Liver (tissue), 9 donors: ENCODE results near the gene PCDHA3. TPM values are rescaled to one million over a fixed set of nuclear protein-coding genes. Genes with fewer than 3 reads are reported as not detected.

Experiments
- DNase-seq: peaks from one replicate; pipeline ENCODE4 v3.0.0-alpha.2; 2017; ENCODE audit warnings: low spot score
- H3K27ac ChIP-seq, 2 donors: one replicate each; pipeline ENCODE4 v1.7.0; 2013; ENCODE audit warnings: inconsistent platforms in 2 of 2, low read length in 2 of 2, control low read depth in 1 of 2, low read depth in 1 of 2, mild to moderate bottlenecking in 1 of 2
- H3K27me3 ChIP-seq, 4 donors: one replicate each; pipeline versions ENCODE4 v1.6.1 to v1.7.0; 2013; ENCODE audit warnings: low read length in 3 of 4, inconsistent platforms in 1 of 4, mild to moderate bottlenecking in 1 of 4, moderate library complexity in 1 of 4; ENCODE audit not compliant: control insufficient read depth in 4 of 4, insufficient read depth in 4 of 4
- H3K36me3 ChIP-seq, 4 donors: one replicate each; pipeline versions ENCODE4 v1.6.1 to v1.7.0; 2013; ENCODE audit warnings: low read length in 3 of 4, mild to moderate bottlenecking in 3 of 4, low read depth in 1 of 4, moderate library complexity in 1 of 4; ENCODE audit not compliant: control insufficient read depth in 4 of 4, insufficient read depth in 3 of 4
- H3K4me1 ChIP-seq, 4 donors: one replicate each; pipeline versions ENCODE4 v1.6.1 to v1.7.0; 2013; ENCODE audit warnings: low read length in 3 of 4, mild to moderate bottlenecking in 3 of 4, moderate library complexity in 1 of 4; ENCODE audit not compliant: control insufficient read depth in 4 of 4, insufficient read depth in 4 of 4
- H3K4me3 ChIP-seq, 3 donors: one replicate each; pipeline versions ENCODE4 v1.6.1 to v1.7.0; 2013; ENCODE audit warnings: low read length in 3 of 3, control low read depth in 1 of 3, low read depth in 1 of 3, mild to moderate bottlenecking in 1 of 3
- H3K9ac ChIP-seq, 2 donors: one replicate each; pipeline ENCODE4 v1.7.0; 2013; ENCODE audit warnings: low read length in 2 of 2, mild to moderate bottlenecking in 2 of 2, moderate library complexity in 2 of 2, control low read depth in 1 of 2, low read depth in 1 of 2
- H3K9me3 ChIP-seq, 4 donors: one replicate each; pipeline versions ENCODE4 v1.6.1 to v1.7.0; 2013; ENCODE audit warnings: low read length in 3 of 4; ENCODE audit not compliant: control insufficient read depth in 4 of 4
- EGR1 ChIP-seq, 2 donors: IDR thresholded peaks; 2 replicates each; pipeline ENCODE4 v1.6.1; 2016 to 2018; ENCODE audit warnings: antibody characterized with exemption in 2 of 2, low read depth in 2 of 2
- FOXA1 ChIP-seq: IDR thresholded peaks from 2 replicates; pipeline ENCODE4 v1.6.1; 2016; ENCODE audit warnings: antibody characterized with exemption
- FOXA2 ChIP-seq: IDR thresholded peaks from 2 replicates; pipeline ENCODE4 v1.6.1; 2016; ENCODE audit warnings: antibody characterized with exemption
- GABPA ChIP-seq, 2 donors: IDR thresholded peaks in 1 of 2; conservative IDR thresholded peaks in 1 of 2; 2 replicates each; pipeline ENCODE4 v1.6.1; 2016; ENCODE audit warnings: antibody characterized with exemption in 2 of 2, mild to moderate bottlenecking in 1 of 2, moderate library complexity in 1 of 2
- HNF4A ChIP-seq, 2 donors: conservative IDR thresholded peaks; 2 replicates each; pipeline ENCODE4 v1.6.1; 2016; ENCODE audit warnings: antibody characterized with exemption in 2 of 2, mild to moderate bottlenecking in 2 of 2
- HNF4G ChIP-seq: IDR thresholded peaks from 2 replicates; pipeline ENCODE4 v1.6.1; 2016; ENCODE audit warnings: antibody characterized with exemption
- JUND ChIP-seq, 2 donors: IDR thresholded peaks; 2 replicates each; pipeline ENCODE4 v1.6.1; 2016; ENCODE audit warnings: antibody characterized with exemption in 2 of 2
- NR2F2 ChIP-seq: IDR thresholded peaks from 2 replicates; pipeline ENCODE4 v1.6.1; 2016; ENCODE audit warnings: antibody characterized with exemption
- RAD21 ChIP-seq, 2 donors: IDR thresholded peaks; 2 replicates each; pipeline ENCODE4 v1.6.1; 2016; ENCODE audit warnings: antibody characterized with exemption in 2 of 2, mild to moderate bottlenecking in 2 of 2
- RXRA ChIP-seq, 2 donors: IDR thresholded peaks; 2 replicates each; pipeline ENCODE4 v1.6.1; 2017 to 2018; ENCODE audit warnings: antibody characterized with exemption in 2 of 2, mild to moderate bottlenecking in 1 of 2
- SP1 ChIP-seq: IDR thresholded peaks from 2 replicates; pipeline ENCODE4 v1.6.1; 2018; ENCODE audit warnings: antibody characterized with exemption, mild to moderate bottlenecking
- TAF1 ChIP-seq: conservative IDR thresholded peaks from 2 replicates; pipeline ENCODE4 v1.6.1; 2016; ENCODE audit warnings: antibody characterized with exemption, mild to moderate bottlenecking
- YY1 ChIP-seq: IDR thresholded peaks from 2 replicates; pipeline ENCODE4 v1.6.1; 2016; ENCODE audit warnings: antibody characterized with exemption, mild to moderate bottlenecking
- WGBS: extraction: QIAGEN DNeasy Blood & Tissue Kit; methylation state at CpG from one replicate; pipeline ENCODE4 v1.1.7; 2013; 5-methylcytosine and 5-hydroxymethylcytosine counted together
- polyA plus RNA-seq, 2 donors: library from polyadenylated mRNA; stranded (reverse) in 1 of 2; unstranded in 1 of 2; fragments of 200-250 nt in 1 of 2; fragments of >200 nt in 1 of 2; fragmentation: Nextera tagmentation in 1 of 2; extraction: Ambion mirVana in 1 of 2; gene quantifications; one replicate each; pipeline versions ENCODE4 v1.2.1 to v1.2.3, GENCODE V29; 2013 to 2015
- total RNA-seq, 2 donors: library from RNA; depleted of rRNA; stranded (reverse); fragments of >200 nt; gene quantifications; one replicate each; pipeline ENCODE4 v1.2.3, GENCODE V29; 2014
- TF ChIP-seq, protein P1 (sequence below): fragments of 150-350 bp; IDR thresholded peaks from 2 replicates; pipeline ENCODE4 v1.5.1; 2017; ENCODE audit warnings: improper control_type of control experiment, low read depth, low read length; ENCODE audit not compliant: missing input control
- TF ChIP-seq, protein P2 (sequence below): IDR thresholded peaks from 2 replicates; pipeline ENCODE4 v1.6.1; 2016; ENCODE audit warnings: antibody characterized with exemption
- TF ChIP-seq, protein P3 (sequence below): IDR thresholded peaks from 2 replicates; pipeline ENCODE4 v1.6.1; 2016; ENCODE audit warnings: antibody characterized with exemption
- TF ChIP-seq, protein P4 (sequence below): IDR thresholded peaks from 2 replicates; pipeline ENCODE4 v1.6.1; 2016; ENCODE audit warnings: antibody characterized with exemption
- donor health status: healthy.
- donor health status: healthy.
- donor health status: healthy.
- donor health status: healthy.
- donor health status: healthy.

PCDHA3 gene
- total and polyA plus RNA-seq, 4 donors = 0.05 TPM; not detected in 3

DNA sequence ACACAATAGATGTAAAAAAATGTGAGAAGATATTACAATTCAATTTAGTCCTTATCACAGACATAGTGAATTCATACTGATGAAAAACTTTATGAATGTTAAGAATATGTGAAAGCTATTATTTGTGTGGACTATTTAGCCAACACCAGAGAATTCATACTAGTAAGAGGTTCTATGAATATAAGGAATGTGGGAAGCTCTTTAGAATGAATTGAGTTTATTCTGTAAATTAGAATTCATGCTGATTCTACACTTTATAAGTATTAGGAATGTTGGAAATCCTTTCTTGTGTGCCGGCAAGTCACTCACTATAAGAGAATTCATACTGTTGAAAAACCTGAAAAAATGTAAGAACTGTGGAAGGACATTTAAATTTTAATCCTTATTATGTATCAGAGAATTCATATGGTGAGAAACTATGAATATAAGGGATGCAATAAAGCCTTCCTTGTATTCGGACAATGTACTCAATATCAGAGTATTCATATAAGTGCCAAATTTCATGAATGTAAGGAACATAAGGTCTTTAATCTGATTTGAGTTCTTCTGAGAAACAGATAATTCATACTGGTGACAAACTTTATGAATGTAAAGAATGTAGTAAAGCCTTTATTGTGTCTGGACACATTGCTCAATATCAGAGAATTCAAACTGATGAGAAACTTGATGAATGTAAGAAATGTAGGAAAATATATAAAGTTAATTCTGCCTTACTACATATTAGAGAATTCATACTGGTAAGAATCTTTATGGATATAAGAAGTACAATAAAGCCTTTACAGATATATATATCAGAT, 36.5 kb upstream of the PCDHA3 start:
- no peaks in the 10 kb centered on the region for H3K4me1 ChIP-seq
- no peak overlapping the region for H3K4me3 ChIP-seq
- H3K36me3 ChIP-seq = no peaks in the 10 kb centered on the region
- WGBS = 81% methylated on average over 2 of the region's 2 CpGs
- DNase-seq = no peak
- no peak overlapping the region for H3K9ac ChIP-seq
- H3K9me3 ChIP-seq = peaks cover 27 to 77% (median 47%) of the 10 kb centered on the region in 4 donors
- H3K27me3 ChIP-seq = no peaks in the 10 kb centered on the region
- H3K27ac ChIP-seq = no peak overlapping the region
- TF ChIP-seq RAD21 (IDR thresholded peaks at IDR 0.05) (no peak), HNF4A (conservative IDR thresholded peaks at IDR 0.05) (no peak)

DNA sequence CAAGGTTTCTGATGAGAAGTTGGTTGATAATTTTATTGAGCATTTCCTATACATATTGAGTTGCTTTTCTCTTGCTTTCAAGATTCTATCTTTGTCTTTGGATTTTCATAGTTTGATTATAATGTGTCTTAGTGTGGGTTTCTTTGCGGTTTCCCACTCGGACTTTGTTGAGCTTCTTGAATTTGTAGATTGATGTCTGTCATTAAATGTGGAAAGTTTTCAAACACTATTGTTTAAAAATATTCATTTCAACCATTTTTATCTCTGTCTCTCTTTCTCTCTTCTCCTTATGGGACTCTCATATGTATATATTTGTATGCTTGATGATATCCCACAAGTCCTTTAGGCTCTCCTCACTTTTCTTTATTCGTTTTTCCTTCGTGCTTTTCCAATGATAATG, 33.4 kb upstream of the PCDHA3 start:
- Histone ChIP-seq H3K9me3 (peaks cover 23 to 82% (median 46%) of the 10 kb centered on the region in 4 donors), H3K9ac (no peak overlapping the region), H3K4me1 (no peaks in the 10 kb centered on the region), H3K4me3 (no peak overlapping the region), H3K36me3 (no peaks in the 10 kb centered on the region), H3K27ac (no peak overlapping the region), H3K27me3 (no peaks in the 10 kb centered on the region)
- no peak for DNase-seq
- no peak for TF ChIP-seq RXRA (IDR thresholded peaks at IDR 0.05)
- TF ChIP-seq, protein P1, sequence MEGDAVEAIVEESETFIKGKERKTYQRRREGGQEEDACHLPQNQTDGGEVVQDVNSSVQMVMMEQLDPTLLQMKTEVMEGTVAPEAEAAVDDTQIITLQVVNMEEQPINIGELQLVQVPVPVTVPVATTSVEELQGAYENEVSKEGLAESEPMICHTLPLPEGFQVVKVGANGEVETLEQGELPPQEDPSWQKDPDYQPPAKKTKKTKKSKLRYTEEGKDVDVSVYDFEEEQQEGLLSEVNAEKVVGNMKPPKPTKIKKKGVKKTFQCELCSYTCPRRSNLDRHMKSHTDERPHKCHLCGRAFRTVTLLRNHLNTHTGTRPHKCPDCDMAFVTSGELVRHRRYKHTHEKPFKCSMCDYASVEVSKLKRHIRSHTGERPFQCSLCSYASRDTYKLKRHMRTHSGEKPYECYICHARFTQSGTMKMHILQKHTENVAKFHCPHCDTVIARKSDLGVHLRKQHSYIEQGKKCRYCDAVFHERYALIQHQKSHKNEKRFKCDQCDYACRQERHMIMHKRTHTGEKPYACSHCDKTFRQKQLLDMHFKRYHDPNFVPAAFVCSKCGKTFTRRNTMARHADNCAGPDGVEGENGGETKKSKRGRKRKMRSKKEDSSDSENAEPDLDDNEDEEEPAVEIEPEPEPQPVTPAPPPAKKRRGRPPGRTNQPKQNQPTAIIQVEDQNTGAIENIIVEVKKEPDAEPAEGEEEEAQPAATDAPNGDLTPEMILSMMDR = no peak
- TF ChIP-seq, protein P2, sequence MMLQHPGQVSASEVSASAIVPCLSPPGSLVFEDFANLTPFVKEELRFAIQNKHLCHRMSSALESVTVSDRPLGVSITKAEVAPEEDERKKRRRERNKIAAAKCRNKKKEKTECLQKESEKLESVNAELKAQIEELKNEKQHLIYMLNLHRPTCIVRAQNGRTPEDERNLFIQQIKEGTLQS = no peak
- WGBS = 81% methylated on average over 4 of the region's 4 CpGs

DNA sequence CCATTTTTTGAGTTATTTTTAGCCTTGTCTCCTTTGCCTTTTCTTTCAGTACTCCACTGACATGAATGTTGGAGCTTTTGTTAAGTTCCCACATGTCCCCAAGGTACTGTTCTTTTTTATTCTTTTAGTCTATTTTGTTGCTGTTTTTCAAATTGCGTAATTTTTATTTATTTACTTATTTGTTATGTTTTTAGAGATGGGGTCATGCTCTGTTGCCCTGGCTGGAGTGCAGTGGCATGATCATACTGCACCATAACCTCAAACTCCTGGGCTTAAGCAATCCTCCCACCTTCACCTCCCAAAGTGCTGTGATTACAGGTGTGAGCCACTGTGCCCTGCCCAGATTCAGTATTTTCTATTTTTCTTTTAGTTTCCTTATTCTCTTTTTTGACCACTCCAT, 20.3 kb upstream of the PCDHA3 start:
- no peak overlapping the region for H3K9ac ChIP-seq
- 83% methylated on average over 1 of the region's 1 CpG for WGBS
- DNase-seq = no peak
- no peaks in the 10 kb centered on the region for H3K36me3 ChIP-seq
- no peak overlapping the region for H3K27ac ChIP-seq
- no peaks in the 10 kb centered on the region for H3K27me3 ChIP-seq
- peaks cover 29 to 63% (median 41%) of the 10 kb centered on the region in 4 donors for H3K9me3 ChIP-seq
- no peaks in the 10 kb centered on the region for H3K4me1 ChIP-seq
- no peak overlapping the region for H3K4me3 ChIP-seq
- TF ChIP-seq RXRA (IDR thresholded peaks at IDR 0.05) (no peak), HNF4G (no peak), YY1 (no peak), EGR1 (IDR thresholded peaks at IDR 0.05; ENCODE audit: low read depth in 2 of 2) (no peak), JUND (IDR thresholded peaks at IDR 0.05) (no peak), FOXA2 (no peak), GABPA (IDR thresholded peaks at IDR 0.05 in 1 of 2, conservative IDR thresholded peaks at IDR 0.05 in 1 of 2) (no peak), NR2F2 (no peak), RAD21 (IDR thresholded peaks at IDR 0.05) (no peak), HNF4A (conservative IDR thresholded peaks at IDR 0.05) (no peak), FOXA1 (no peak), SP1 (no peak), TAF1 (no peak)
- TF ChIP-seq, protein P1 = no peak
- TF ChIP-seq, protein P3, sequence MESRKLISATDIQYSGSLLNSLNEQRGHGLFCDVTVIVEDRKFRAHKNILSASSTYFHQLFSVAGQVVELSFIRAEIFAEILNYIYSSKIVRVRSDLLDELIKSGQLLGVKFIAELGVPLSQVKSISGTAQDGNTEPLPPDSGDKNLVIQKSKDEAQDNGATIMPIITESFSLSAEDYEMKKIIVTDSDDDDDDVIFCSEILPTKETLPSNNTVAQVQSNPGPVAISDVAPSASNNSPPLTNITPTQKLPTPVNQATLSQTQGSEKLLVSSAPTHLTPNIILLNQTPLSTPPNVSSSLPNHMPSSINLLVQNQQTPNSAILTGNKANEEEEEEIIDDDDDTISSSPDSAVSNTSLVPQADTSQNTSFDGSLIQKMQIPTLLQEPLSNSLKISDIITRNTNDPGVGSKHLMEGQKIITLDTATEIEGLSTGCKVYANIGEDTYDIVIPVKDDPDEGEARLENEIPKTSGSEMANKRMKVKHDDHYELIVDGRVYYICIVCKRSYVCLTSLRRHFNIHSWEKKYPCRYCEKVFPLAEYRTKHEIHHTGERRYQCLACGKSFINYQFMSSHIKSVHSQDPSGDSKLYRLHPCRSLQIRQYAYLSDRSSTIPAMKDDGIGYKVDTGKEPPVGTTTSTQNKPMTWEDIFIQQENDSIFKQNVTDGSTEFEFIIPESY = no peak
- TF ChIP-seq, protein P2 = no peak
- TF ChIP-seq, protein P4, sequence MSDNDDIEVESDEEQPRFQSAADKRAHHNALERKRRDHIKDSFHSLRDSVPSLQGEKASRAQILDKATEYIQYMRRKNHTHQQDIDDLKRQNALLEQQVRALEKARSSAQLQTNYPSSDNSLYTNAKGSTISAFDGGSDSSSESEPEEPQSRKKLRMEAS = no peak
